Measurements from ENCODE around the gene NFAM1. TPM values are rescaled to one million over a fixed set of nuclear protein-coding genes. Genes with fewer than 3 reads are reported as not detected.

The NFAM1 gene
- total RNA-seq, 2 donors from 2014 or later = 0.74 to 3.5 TPM

GRCh38 chr22:42428760-42429159 lies 3.4 kb downstream of the NFAM1 start:
- Histone ChIP-seq H3K9me3 (no peaks in the 10 kb centered on the region), H3K36me3 (no peaks in the 10 kb centered on the region), H3K27ac (no peak overlapping the region), H3K27me3 (no peaks in the 10 kb centered on the region), H3K4me1 (peaks cover 0 to 9% of the 10 kb centered on the region in 2 donors), H3K4me3 (no peak overlapping the region)
- TF ChIP-seq CTCF (IDR thresholded peaks at IDR 0.05) = no peak
- DNase-seq (ENCODE audit: low spot score) = no peak

- Histone ChIP-seq H3K27ac (no peak overlapping the region), H3K4me1 (peaks cover 0 to 9% of the 10 kb centered on the region in 2 donors), H3K27me3 (no peaks in the 10 kb centered on the region), H3K36me3 (no peaks in the 10 kb centered on the region), H3K9me3 (no peaks in the 10 kb centered on the region), H3K4me3 (no peak overlapping the region)
- DNase-seq (ENCODE audit: low spot score) = no peak
- no peak for TF ChIP-seq CTCF (IDR thresholded peaks at IDR 0.05)
Observed at GRCh38 chr22:42428025-42428424, 4.2 kb downstream of the NFAM1 start.

- Histone ChIP-seq H3K27ac (no peak overlapping the region), H3K9me3 (no peaks in the 10 kb centered on the region), H3K4me3 (no peak overlapping the region), H3K27me3 (no peaks in the 10 kb centered on the region), H3K36me3 (no peaks in the 10 kb centered on the region), H3K4me1 (peaks cover 0 to 6% of the 10 kb centered on the region in 2 donors)
- no peak for DNase-seq (ENCODE audit: low spot score)
- no peak for TF ChIP-seq CTCF (IDR thresholded peaks at IDR 0.05)
Observed at GRCh38 chr22:42427167-42427566, 5.0 kb downstream of the NFAM1 start.

DNA sequence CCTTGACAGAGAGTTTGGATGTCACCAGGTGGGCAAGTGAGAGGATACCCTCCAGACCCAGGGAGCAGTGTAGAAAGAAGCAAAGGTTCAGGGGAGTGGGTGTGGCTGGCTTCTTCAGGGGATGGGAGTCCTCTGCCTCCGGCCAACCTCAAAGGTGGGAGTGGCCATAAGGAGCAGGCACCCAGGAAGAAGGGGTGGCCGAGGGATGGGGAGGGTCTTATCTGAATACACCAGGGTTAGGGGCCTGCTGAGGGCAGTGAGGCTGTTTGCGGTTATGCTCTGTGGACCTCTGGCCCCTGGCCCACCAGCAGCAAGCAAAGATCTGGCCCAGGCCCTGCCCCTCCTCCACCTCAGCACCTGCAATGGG lies 6.2 kb downstream of the NFAM1 start:
- TF ChIP-seq CTCF (IDR thresholded peaks at IDR 0.05) = no peak
- no peak overlapping the region for H3K27ac ChIP-seq
- H3K27me3 ChIP-seq = no peaks in the 10 kb centered on the region
- H3K36me3 ChIP-seq = no peaks in the 10 kb centered on the region
- no peaks in the 10 kb centered on the region for H3K9me3 ChIP-seq
- no peaks in the 10 kb centered on the region for H3K4me1 ChIP-seq
- H3K4me3 ChIP-seq = no peak overlapping the region
- DNase-seq (ENCODE audit: low spot score) = no peak

GRCh38 chr22:42425337-42425988 lies 6.7 kb downstream of the NFAM1 start:
- Histone ChIP-seq H3K9me3 (no peaks in the 10 kb centered on the region), H3K4me1 (no peaks in the 10 kb centered on the region), H3K36me3 (no peaks in the 10 kb centered on the region), H3K4me3 (no peak overlapping the region), H3K27me3 (no peaks in the 10 kb centered on the region), H3K27ac (no peak overlapping the region)
- no peak for DNase-seq (ENCODE audit: low spot score)
- TF ChIP-seq CTCF (IDR thresholded peaks at IDR 0.05) = no peak
